HepG2 (cell line): ENCODE data around the gene ATP11A. TPM values are rescaled to one million over a fixed set of nuclear protein-coding genes. Genes with fewer than 3 reads are reported as not detected.
A peak's percentile ranks its signal among the peaks of the same experiment; 100 is the strongest.

Experiments
- ATAC-seq: fragments of 200-7000 bp; cut with Tn5 transposase; 3 replicates; pipeline ENCODE4 v1.9.1; 2020; ENCODE audit warnings: mild to moderate bottlenecking, moderate library complexity
- BruUV-seq: library from RNA; stranded (reverse); fragments of 400-500 nt; replicated peaks from 2 replicates; lab custom pipeline; 2021; lab: Mats Ljungman, UMichigan
- CTCF ChIA-PET: fragments of 300-600 bp; formaldehyde crosslinking; extraction: SDS; loops from one replicate; lab custom pipeline; 2021; ENCODE audit warnings: low total read pairs, inconsistent platforms, low intra/inter-chr PET ratio; lab: Yijun Ruan, JAX
- POLR2A ChIA-PET: fragments of 350-600 bp; sonication (Branson Sonifier 250); formaldehyde crosslinking; loops from one replicate; lab custom pipeline; 2020; ENCODE audit warnings: antibody characterized with exemption, inconsistent platforms; lab: Yijun Ruan, JAX
- DNase-seq: peaks from one replicate; pipeline ENCODE4 v3.0.0-alpha.2; 2015; ENCODE audit warnings: low spot score
- FAIRE-seq: peaks from 3 replicates; lab custom pipeline; 2011; peaks lifted over from hg19 to GRCh38; lab: Jason Lieb, UNC
- H2AFZ ChIP-seq: one replicate; pipeline ENCODE4 v1.6.1; 2011; ENCODE audit warnings: low read length, inconsistent platforms
- H3K27ac ChIP-seq: fragments of 300-600 bp; 3 replicates; pipeline ENCODE4 v1.8.0; 2011; ENCODE audit warnings: mixed run types, mild to moderate bottlenecking, mixed read lengths, low read length, inconsistent platforms; ENCODE audit not compliant: insufficient read depth; ENCODE audit errors: extremely low read length
- H3K27me3 ChIP-seq, 2 experiments: fragments of 200-600 bp in 1 of 2; 2 replicates in 1 of 2; 3 replicates in 1 of 2; pipeline versions ENCODE4 v1.6.0 to v1.8.0; 2011; ENCODE audit warnings: low read length in 2 of 2, mild to moderate bottlenecking in 2 of 2, moderate library complexity in 2 of 2, inconsistent platforms in 1 of 2; ENCODE audit not compliant: insufficient read depth in 2 of 2, control insufficient read depth in 1 of 2
- H3K36me3 ChIP-seq, 2 experiments: fragments of 200-600 bp in 1 of 2; replicated peaks in 1 of 2; 2 replicates in 1 of 2; 3 replicates in 1 of 2; pipeline versions ENCODE4 v1.5.1 to v1.8.0; 2011; ENCODE audit warnings: low read length in 2 of 2, inconsistent platforms in 1 of 2; ENCODE audit not compliant: insufficient read depth in 2 of 2, control insufficient read depth in 1 of 2
- H3K4me1 ChIP-seq: 2 replicates; pipeline ENCODE4 v1.5.1; 2012; ENCODE audit warnings: low read length, inconsistent platforms; ENCODE audit not compliant: insufficient read depth
- H3K4me2 ChIP-seq: 2 replicates; pipeline ENCODE4 v1.6.0; 2011; ENCODE audit warnings: low read depth, low read length, inconsistent platforms
- H3K4me3 ChIP-seq, 3 experiments: fragments of 200-600 bp in 1 of 3; sonication (generic), shearing (Covaris generic) in 1 of 3; replicated peaks in 1 of 3; 2 replicates each; pipeline ENCODE4 v1.5.1; 2011 to 2016; ENCODE audit warnings: low read length in 3 of 3, inconsistent platforms in 2 of 3, low read depth in 2 of 3, mild to moderate bottlenecking in 2 of 3, control low read depth in 1 of 3, mixed read lengths in 1 of 3; ENCODE audit not compliant: insufficient read depth in 1 of 3
- H3K79me2 ChIP-seq: one replicate; pipeline ENCODE4 v1.6.1; 2011; ENCODE audit warnings: low read length, inconsistent platforms; ENCODE audit not compliant: insufficient read depth
- H3K9ac ChIP-seq: 2 replicates; pipeline ENCODE4 v1.6.0; 2011; ENCODE audit warnings: mild to moderate bottlenecking, low read depth, low read length, inconsistent platforms; ENCODE audit not compliant: insufficient read depth
- H3K9me3 ChIP-seq: 2 replicates; pipeline ENCODE4 v1.5.1; 2012; ENCODE audit warnings: mild to moderate bottlenecking, low read length
- H4K20me1 ChIP-seq: 2 replicates; pipeline ENCODE4 v1.6.0; 2011; ENCODE audit warnings: inconsistent platforms, mild to moderate bottlenecking, low read length, moderate library complexity; ENCODE audit not compliant: insufficient read depth
- AHR ChIP-seq: IDR thresholded peaks from 2 replicates; pipeline ENCODE4 v1.6.1; 2018; ENCODE audit warnings: missing genetic modification reagents, missing compliant biosample characterization
- ETV6 ChIP-seq: sonication (generic); formaldehyde crosslinking; conservative IDR thresholded peaks from 2 replicates; pipeline ENCODE4 v1.4.0; 2020; ENCODE audit warnings: missing genetic modification reagents
- FIP1L1 ChIP-seq: fragments of 200-400 bp; formaldehyde crosslinking; IDR thresholded peaks from 2 replicates; pipeline ENCODE4 v1.6.1; 2018; ENCODE audit warnings: low read depth, mild to moderate bottlenecking, low read length, moderate library complexity, borderline replicate concordance; ENCODE audit not compliant: insufficient read depth
- SP1 ChIP-seq, 2 experiments: fragments of 450-650 bp in 1 of 2; sonication (generic) in 1 of 2; formaldehyde crosslinking in 1 of 2; IDR thresholded peaks; 2 replicates each; pipeline versions ENCODE4 v1.4.0 to v1.6.1; 2016 to 2020; ENCODE audit warnings: missing genetic modification reagents in 1 of 2
- ZNF441 ChIP-seq: sonication (generic); formaldehyde crosslinking; IDR thresholded peaks from 2 replicates; pipeline ENCODE4 v1.7.0; 2021; ENCODE audit warnings: missing genetic modification reagents, borderline replicate concordance
- ZNF713 ChIP-seq: sonication (generic); formaldehyde crosslinking; IDR thresholded peaks from 2 replicates; pipeline ENCODE4 v1.4.0; 2020; ENCODE audit warnings: mild to moderate bottlenecking, missing genetic modification reagents
- ZSCAN31 ChIP-seq: sonication (generic); formaldehyde crosslinking; IDR thresholded peaks from 2 replicates; pipeline ENCODE4 v1.5.0; 2020; ENCODE audit warnings: low read depth, mild to moderate bottlenecking, missing genetic modification reagents
- WGBS: methylation state at CpG from one replicate; pipeline ENCODE4 v1.1.6; 2017; ENCODE audit warnings: low lambda C conversion rate; 5-methylcytosine and 5-hydroxymethylcytosine counted together
- in situ Hi-C: cut with HindIII; loops from 2 replicates; pipeline ENCODE4 v1.10.0; 2017; ENCODE audit warnings: low pct_unique_long_range_greater_than_20kb; ENCODE audit not compliant: extremely low pct_ligation_motif_present
- intact Hi-C: fragments of 100-400 bp; cut with micrococcal nuclease; formaldehyde crosslinking; loops from one replicate; pipeline ENCODE4 v1.10.0; 2022; ENCODE audit not compliant: unreplicated experiment
- polyA plus RNA-seq, 8 experiments: library from polyadenylated mRNA; depleted of rRNA in 3 of 8; stranded (reverse) in 7 of 8; unstranded in 1 of 8; fragments of >200 nt; fragmentation: Illumina TruSeq in 4 of 8; extraction: Trizol in 4 of 8; gene quantifications; 2 replicates each; pipeline versions ENCODE4 v1.2.1 to v1.2.3, GENCODE V29; 2011 to 2016; ENCODE audit warnings: low read depth in 4 of 8, missing spikeins in 1 of 8, mixed read lengths in 1 of 8; ENCODE audit not compliant: insufficient read depth in 1 of 8
- total RNA-seq, 5 experiments: library from RNA; depleted of rRNA; stranded (reverse); fragments of >200 nt; fragmentation: Illumina TruSeq; extraction: Trizol; gene quantifications; 2 replicates each; pipeline ENCODE4 v1.2.3, GENCODE V29; 2016; ENCODE audit warnings: low read depth in 1 of 5
- TF ChIP-seq, protein P1 (sequence below): sonication (generic); formaldehyde crosslinking; IDR thresholded peaks from 2 replicates; pipeline ENCODE4 v1.4.0; 2020; ENCODE audit warnings: mild to moderate bottlenecking, missing genetic modification reagents

ATP11A gene
- total and polyA plus RNA-seq, 2 of the 13 experiments (the other 11 are each of a cell fraction or from before 2014, with no cell fraction given) = 18.4 to 20.1 TPM

DNA sequence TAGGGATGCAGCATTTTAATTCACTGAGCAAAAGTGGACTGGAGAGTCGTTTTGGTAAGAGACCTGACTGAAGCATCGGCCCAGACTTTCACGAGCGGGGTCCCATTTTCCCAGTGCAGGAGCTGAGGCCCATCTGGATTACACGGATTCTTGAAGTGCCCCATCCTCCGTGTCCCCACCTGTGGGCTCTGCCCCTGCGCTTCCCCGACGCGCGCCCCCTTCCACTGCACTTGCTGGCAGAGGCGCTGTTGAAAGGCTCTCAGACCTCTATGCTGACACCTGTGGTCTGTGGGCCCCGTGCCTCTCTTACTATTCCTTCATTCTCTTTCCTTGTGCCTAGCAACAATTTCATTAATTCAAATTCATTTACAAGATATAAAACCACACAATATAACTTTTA, 228.9 kb downstream of the ATP11A start:
- Histone ChIP-seq H3K4me2 (no peak overlapping the region), H3K36me3 (peaks cover 0 to 4% of the 10 kb centered on the region in 2 experiments; a peak in 2 of 5 replicates), H3K27ac (peak overlapping the region; percentile 66), H3K4me3 (no peak overlapping the region), H3K27me3 (no peaks in the 10 kb centered on the region), H3K79me2 (no peaks in the 10 kb centered on the region), H2AFZ (no peak overlapping the region), H3K9ac (no peak overlapping the region), H3K9me3 (no peaks in the 10 kb centered on the region), H4K20me1 (no peaks in the 10 kb centered on the region), H3K4me1 (peaks cover 29% of the 10 kb centered on the region)
- TF ChIP-seq FIP1L1 (no peak), AHR (CRISPR knock-in tag) (no peak), ZNF713 (no peak), SP1 (IDR thresholded peaks at IDR 0.05) (no peak), SP1 (CRISPR knock-in tag; IDR thresholded peaks at IDR 0.05) (no peak)
- ATAC-seq (no peak), FAIRE-seq (no peak), DNase-seq (no peak)
- POLR2A ChIA-PET = no interaction called here
- WGBS = 95% methylated on average over 12 of the region's 13 CpGs
- BruUV-seq = no TSS peak
- intact Hi-C loops (no loop called here), in situ Hi-C loops (no loop called here)
- CTCF ChIA-PET = no interaction called here

DNA sequence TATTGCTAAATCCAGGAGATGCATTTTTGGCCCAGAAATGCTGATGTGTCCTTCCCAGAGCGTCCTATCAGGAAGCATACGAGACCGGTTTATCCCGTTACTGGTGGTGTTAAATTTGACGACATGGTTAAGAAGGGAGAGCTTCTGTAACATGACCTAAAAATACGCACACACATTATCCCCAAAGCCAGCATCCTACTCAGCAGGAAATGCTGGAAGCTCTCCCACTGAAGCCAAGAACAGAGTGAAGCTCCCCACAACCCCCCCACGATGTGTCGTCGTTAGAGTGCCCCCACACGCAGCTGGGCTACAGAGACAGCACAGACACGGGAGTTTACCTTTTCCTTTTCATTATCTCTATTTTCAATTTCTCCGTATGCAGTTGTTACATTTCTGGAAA, 234.1 kb downstream of the ATP11A start:
- H3K4me2 ChIP-seq = no peak overlapping the region
- no peak overlapping the region for H3K4me3 ChIP-seq
- H3K36me3 ChIP-seq = no peaks in the 10 kb centered on the region; a peak in 2 of 5 replicates
- DNase-seq (no peak), ATAC-seq (no peak), FAIRE-seq (no peak)
- in situ Hi-C loops (no loop called here), intact Hi-C loops (no loop called here)
- peaks cover 36% of the 10 kb centered on the region for H3K4me1 ChIP-seq
- no peak overlapping the region for H2AFZ ChIP-seq
- ChIA-PET POLR2A (no interaction called here), CTCF (no interaction called here)
- no peaks in the 10 kb centered on the region for H4K20me1 ChIP-seq
- TF ChIP-seq ETV6 (no peak), ZSCAN31 (CRISPR knock-in tag) (no peak), ZNF441 (no peak)
- TF ChIP-seq, protein P1, sequence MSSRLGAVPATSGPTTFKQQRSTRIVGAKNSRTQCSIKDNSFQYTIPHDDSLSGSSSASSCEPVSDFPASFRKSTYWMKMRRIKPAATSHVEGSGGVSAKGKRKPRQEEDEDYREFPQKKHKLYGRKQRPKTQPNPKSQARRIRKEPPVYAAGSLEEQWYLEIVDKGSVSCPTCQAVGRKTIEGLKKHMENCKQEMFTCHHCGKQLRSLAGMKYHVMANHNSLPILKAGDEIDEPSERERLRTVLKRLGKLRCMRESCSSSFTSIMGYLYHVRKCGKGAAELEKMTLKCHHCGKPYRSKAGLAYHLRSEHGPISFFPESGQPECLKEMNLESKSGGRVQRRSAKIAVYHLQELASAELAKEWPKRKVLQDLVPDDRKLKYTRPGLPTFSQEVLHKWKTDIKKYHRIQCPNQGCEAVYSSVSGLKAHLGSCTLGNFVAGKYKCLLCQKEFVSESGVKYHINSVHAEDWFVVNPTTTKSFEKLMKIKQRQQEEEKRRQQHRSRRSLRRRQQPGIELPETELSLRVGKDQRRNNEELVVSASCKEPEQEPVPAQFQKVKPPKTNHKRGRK = no peak
- H3K27ac ChIP-seq = no peak overlapping the region
- H3K27me3 ChIP-seq = no peaks in the 10 kb centered on the region
- no peak overlapping the region for H3K9ac ChIP-seq
- WGBS = 96% methylated on average over 12 of the region's 12 CpGs
- H3K9me3 ChIP-seq = 0 out of 2 replicates have a peak, but pooled peaks cover 4% of the 10 kb centered on the region
- no TSS peak for BruUV-seq
- no peaks in the 10 kb centered on the region for H3K79me2 ChIP-seq
